ENCODE measurements around the gene TMEM205.

- TF ChIP-seq CTCF (IDR thresholded peaks at IDR 0.05) = no peak
- TF ChIP-seq POLR2AphosphoS5 (IDR thresholded peaks at IDR 0.05) = no peak
Measured at GRCh38 chr19:11321191-11322126, 24.6 kb downstream of the TMEM205 start.

Measured in gastroesophageal sphincter (tissue), 3 donors.